ENCODE results near the gene SLC6A13.
A peak's percentile ranks its signal among the peaks of the same experiment; 100 is the strongest.
"Not testable (repeated sequence)": the region's sequence is repeated elsewhere in the genome, so short reads cannot be mapped to it uniquely, and the experiment has no call there.

SLC6A13 gene

GRCh38 chr12:218221-218620, 44.4 kb downstream of the SLC6A13 start:
- no peak overlapping the region for H3K4me3 ChIP-seq (ENCODE audit: low read depth, low read length)
- TF ChIP-seq CTCF (IDR thresholded peaks at IDR 0.05; ENCODE audit: low read depth, low read length): no peak
- TF ChIP-seq MYC (IDR thresholded peaks at IDR 0.05; ENCODE audit: low read depth, low read length): no peak
- TF ChIP-seq MAX (IDR thresholded peaks at IDR 0.05; ENCODE audit: low read depth, low read length): no peak
- TF ChIP-seq POLR2A (IDR thresholded peaks at IDR 0.05; ENCODE audit: extremely low read depth, insufficient read length): no peak
- no peak for DNase-seq (ENCODE audit: low read depth)

GRCh38 chr12:217029-217428, 45.6 kb downstream of the SLC6A13 start:
- not testable (repeated sequence) for DNase-seq (ENCODE audit: low read depth); H3K4me3 ChIP-seq (ENCODE audit: low read depth, low read length)

- TF ChIP-seq CTCF (IDR thresholded peaks at IDR 0.05; ENCODE audit: low read depth, low read length) (no peak), POLR2A (IDR thresholded peaks at IDR 0.05; ENCODE audit: extremely low read depth, insufficient read length) (no peak), MAX (IDR thresholded peaks at IDR 0.05; ENCODE audit: low read depth, low read length) (no peak), MYC (IDR thresholded peaks at IDR 0.05; ENCODE audit: low read depth, low read length) (no peak)
- no peak for DNase-seq (ENCODE audit: low read depth)
- no peak overlapping the region for H3K4me3 ChIP-seq (ENCODE audit: low read depth, low read length)
Observed at GRCh38 chr12:215116-215515, 47.5 kb downstream of the SLC6A13 start.

DNA sequence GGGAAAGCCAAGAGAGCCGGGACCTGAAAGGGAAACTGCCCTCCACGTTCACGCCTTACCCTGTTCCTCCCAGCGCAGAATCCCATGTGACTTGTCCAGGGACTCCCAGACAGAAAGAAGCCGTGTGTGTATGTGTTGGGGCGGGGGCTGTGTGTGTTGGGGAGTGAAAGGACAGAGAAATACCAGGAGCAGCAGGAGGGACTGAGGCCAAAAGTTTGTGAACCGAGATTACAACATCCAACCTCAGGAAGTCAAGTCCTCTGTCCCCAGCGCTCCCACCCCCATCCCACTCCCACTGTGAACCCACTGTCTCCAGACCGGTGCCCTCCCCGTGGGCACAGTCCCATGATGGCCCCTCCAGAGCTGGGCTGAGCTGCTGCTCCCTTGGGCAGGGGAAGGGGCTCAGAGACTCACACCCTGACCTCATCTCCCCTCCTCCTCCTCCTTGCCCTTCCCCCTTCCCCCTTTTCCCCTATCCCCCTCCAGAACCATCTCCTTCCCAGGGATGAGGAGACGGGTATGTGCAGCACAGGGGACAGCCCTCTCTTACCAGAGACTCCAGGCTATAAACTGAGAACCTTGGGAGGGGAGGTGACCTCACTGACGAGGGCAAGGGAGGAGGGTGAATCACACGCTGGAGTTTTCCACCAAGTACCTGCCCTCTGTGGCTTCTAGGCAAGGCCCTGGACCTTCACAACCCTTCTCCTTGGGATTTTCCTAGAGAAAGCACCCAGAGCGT, 48.5 kb downstream of the SLC6A13 start, which contains the start of gene SLC6A12:
Gene SLC6A12 (minus strand): TSS at position 155 of the 739 bp plus-strand sequence. CDS start 4,171 bp downstream, outside the sequence.
- peak; percentile 28 for DNase-seq (ENCODE audit: low read depth)
- H3K4me3 ChIP-seq (ENCODE audit: low read depth, low read length): no peak within 1 kb of the TSS
- TF ChIP-seq POLR2A (IDR thresholded peaks at IDR 0.05; ENCODE audit: extremely low read depth, insufficient read length) (no peak), CTCF (IDR thresholded peaks at IDR 0.05; ENCODE audit: low read depth, low read length) (no peak), MAX (IDR thresholded peaks at IDR 0.05; ENCODE audit: low read depth, low read length) (no peak), MYC (IDR thresholded peaks at IDR 0.05; ENCODE audit: low read depth, low read length) (no peak)

GRCh38 chr12:213527-213932, 49.1 kb downstream of the SLC6A13 start:
- no peak for DNase-seq (ENCODE audit: low read depth)
- H3K4me3 ChIP-seq (ENCODE audit: low read depth, low read length): no peak overlapping the region
- TF ChIP-seq MAX (IDR thresholded peaks at IDR 0.05; ENCODE audit: low read depth, low read length) (no peak), CTCF (IDR thresholded peaks at IDR 0.05; ENCODE audit: low read depth, low read length) (no peak), POLR2A (IDR thresholded peaks at IDR 0.05; ENCODE audit: extremely low read depth, insufficient read length) (no peak), MYC (IDR thresholded peaks at IDR 0.05; ENCODE audit: low read depth, low read length) (no peak)

DNA sequence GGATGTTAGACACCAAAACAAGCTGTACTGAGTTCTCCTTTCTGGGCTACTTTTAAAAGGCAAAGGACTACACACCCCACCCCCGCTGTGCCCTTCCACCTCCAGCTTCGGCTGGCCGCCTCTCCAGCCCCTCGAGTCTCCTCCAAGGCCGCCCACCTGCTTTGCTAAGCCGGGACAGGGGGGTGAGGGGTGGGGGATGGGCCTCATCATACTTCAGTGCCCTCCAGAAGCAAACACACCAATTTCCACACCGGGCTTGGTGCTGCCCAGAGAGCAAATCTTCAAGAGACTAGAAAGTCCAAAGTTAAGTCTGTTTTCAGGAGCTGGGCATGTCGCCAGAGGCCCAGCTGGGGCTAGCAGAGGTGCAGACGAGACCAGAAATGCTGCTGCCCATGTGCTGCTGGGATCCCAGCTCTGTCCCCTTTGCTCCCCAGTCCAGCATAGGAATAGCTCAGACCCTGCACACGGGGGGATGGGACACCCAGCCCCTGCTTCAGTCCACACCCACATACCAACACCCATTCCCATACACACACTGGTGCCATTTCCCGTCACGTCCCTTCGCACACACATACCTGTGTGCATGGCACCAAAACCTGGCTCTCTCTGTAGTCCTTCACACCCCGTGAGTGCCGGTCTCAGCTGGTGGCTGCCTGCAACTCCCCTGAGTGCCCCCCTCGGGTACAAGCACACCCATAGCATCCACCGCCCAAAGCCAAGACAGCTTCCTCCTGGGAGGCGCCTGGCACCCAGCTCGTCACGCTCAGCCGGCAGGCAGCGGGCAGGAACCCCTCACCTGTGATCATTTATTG, 49.7 kb downstream of the SLC6A13 start:
- no peak for DNase-seq (ENCODE audit: low read depth)
- no peak for TF ChIP-seq CTCF (IDR thresholded peaks at IDR 0.05; ENCODE audit: low read depth, low read length)
- no peak for TF ChIP-seq MAX (IDR thresholded peaks at IDR 0.05; ENCODE audit: low read depth, low read length)
- TF ChIP-seq MYC (IDR thresholded peaks at IDR 0.05; ENCODE audit: low read depth, low read length): no peak
- TF ChIP-seq POLR2A (IDR thresholded peaks at IDR 0.05; ENCODE audit: extremely low read depth, insufficient read length): no peak
- H3K4me3 ChIP-seq (ENCODE audit: low read depth, low read length): no peak overlapping the region
